ENCODE results near the gene C20orf141. TPM values are rescaled to one million over a fixed set of nuclear protein-coding genes. Genes with fewer than 3 reads are reported as not detected.
"Not testable (repeated sequence)": the region's sequence is repeated elsewhere in the genome, so short reads cannot be mapped to it uniquely, and the experiment has no call there.

C20orf141 gene
- not detected for total RNA-seq

- DNase-seq (no peak), ATAC-seq (ENCODE audit: low FRiP score in 2 of 2) (peak in 1 of 2 donors; percentile 80)
- H3K27ac ChIP-seq = no peak within 1 kb of the TSS
- H3K27me3 ChIP-seq = no peaks in the 10 kb centered on the region
- H3K36me3 ChIP-seq = no peaks in the 10 kb centered on the region
- TF ChIP-seq POLR2A (IDR thresholded peaks at IDR 0.05) = no peak
- H3K4me3 ChIP-seq = no peak within 1 kb of the TSS
- no peaks in the 10 kb centered on the region for H3K9me3 ChIP-seq
- WGBS, 2 donors = 19 to 59% methylated on average over 2 to 5 of the region's 5 CpGs
- H3K4me1 ChIP-seq = no peaks in the 10 kb centered on the region
These were observed at the start of gene C20orf141 for GRCh38 chr20:2814587-2815051. TSS of gene C20orf141 (plus strand) at chr20:2814987. CDS start at chr20:2815185, 198 bp downstream.

- DNase-seq (peak; percentile 78 to 91), ATAC-seq (ENCODE audit: low FRiP score in 2 of 2) (peak; percentile 77 to 93)
- Histone ChIP-seq H3K4me3 (peak overlapping the region in 1 of 4 donors; percentile 9), H3K27ac (peak overlapping the region in 3 of 4 donors; percentile 26 to 67 (median 35)), H3K36me3 (no peaks in the 10 kb centered on the region), H3K9me3 (no peaks in the 10 kb centered on the region), H3K27me3 (no peaks in the 10 kb centered on the region), H3K4me1 (peaks cover 0 to 13% (median 4%) of the 10 kb centered on the region in 4 donors)
- WGBS, 2 donors = 40 to 66% methylated on average over 11 to 12 of the region's 15 CpGs
- TF ChIP-seq POLR2A (IDR thresholded peaks at IDR 0.05) (no peak), EP300 (IDR thresholded peaks at IDR 0.05) (no peak), POLR2AphosphoS5 (IDR thresholded peaks at IDR 0.05) (peak in 1 of 2 donors; percentile 24), CTCF (IDR thresholded peaks at IDR 0.05) (peak in 1 of 6 experiments; percentile 8)
These were observed 46.8 kb upstream of the C20orf141 start for GRCh38 chr20:2767768-2768631.

- 58 to 71% methylated on average over 4 to 5 of the region's 5 CpGs for WGBS, 2 donors
- Histone ChIP-seq H3K4me3 (no peak overlapping the region), H3K9me3 (no peaks in the 10 kb centered on the region)
These were observed 46.2 kb upstream of the C20orf141 start for GRCh38 chr20:2768632-2769015.

GRCh38 chr20:2770091-2770490 lies 44.7 kb upstream of the C20orf141 start:
- not testable (repeated sequence) for H3K27ac ChIP-seq; ATAC-seq (ENCODE audit: low FRiP score in 2 of 2); H3K9me3 ChIP-seq; H3K36me3 ChIP-seq; H3K4me3 ChIP-seq; DNase-seq; H3K27me3 ChIP-seq
- WGBS, 2 donors = 92 to 96% methylated on average over 12 of the region's 12 CpGs
- H3K4me1 ChIP-seq = peaks cover 0 to 13% (median 4%) of the 10 kb centered on the region in 4 donors

More at GRCh38 chr20:2768632-2769015, 46.2 kb upstream of the C20orf141 start:
- Histone ChIP-seq H3K27ac (peak overlapping the region in 1 of 4 donors; percentile 67), H3K27me3 (no peaks in the 10 kb centered on the region), H3K4me1 (peaks cover 0 to 13% (median 4%) of the 10 kb centered on the region in 4 donors), H3K36me3 (no peaks in the 10 kb centered on the region)
- no peak for TF ChIP-seq EP300 (IDR thresholded peaks at IDR 0.05)
- TF ChIP-seq POLR2A (IDR thresholded peaks at IDR 0.05) = no peak
- TF ChIP-seq POLR2AphosphoS5 (IDR thresholded peaks at IDR 0.05) = no peak
- no peak for TF ChIP-seq CTCF (IDR thresholded peaks at IDR 0.05)
- ATAC-seq (ENCODE audit: low FRiP score in 2 of 2) (no peak), DNase-seq (no peak)

- 50 to 60% methylated on average over 6 to 12 of the region's 12 CpGs for WGBS, 2 donors
- no peak for DNase-seq
- TF ChIP-seq POLR2A (IDR thresholded peaks at IDR 0.05) (no peak), CTCF (IDR thresholded peaks at IDR 0.05) (no peak), EP300 (IDR thresholded peaks at IDR 0.05) (no peak), POLR2AphosphoS5 (IDR thresholded peaks at IDR 0.05) (no peak)
- Histone ChIP-seq H3K27me3 (no peaks in the 10 kb centered on the region), H3K4me3 (no peak overlapping the region), H3K36me3 (no peaks in the 10 kb centered on the region), H3K9me3 (no peaks in the 10 kb centered on the region), H3K27ac (no peak overlapping the region), H3K4me1 (peaks cover 0 to 13% (median 4%) of the 10 kb centered on the region in 4 donors)
- no peak for ATAC-seq (ENCODE audit: low FRiP score in 2 of 2)
These were observed 43.1 kb upstream of the C20orf141 start for GRCh38 chr20:2771631-2772080.
